HG03439 (cell line): Measurements from ENCODE around the gene KRTAP10-2.
"Not testable (repeated sequence)": the region's sequence is repeated elsewhere in the genome, so short reads cannot be mapped to it uniquely, and the experiment has no call there.

Experiments
- ATAC-seq: cut with Tn5 transposase; IDR thresholded peaks from one replicate; pipeline ENCODE4 v1.9.1; 2021; ENCODE audit warnings: mild to moderate bottlenecking, moderate library complexity; ENCODE audit not compliant: unreplicated experiment

KRTAP10-2 gene

DNA sequence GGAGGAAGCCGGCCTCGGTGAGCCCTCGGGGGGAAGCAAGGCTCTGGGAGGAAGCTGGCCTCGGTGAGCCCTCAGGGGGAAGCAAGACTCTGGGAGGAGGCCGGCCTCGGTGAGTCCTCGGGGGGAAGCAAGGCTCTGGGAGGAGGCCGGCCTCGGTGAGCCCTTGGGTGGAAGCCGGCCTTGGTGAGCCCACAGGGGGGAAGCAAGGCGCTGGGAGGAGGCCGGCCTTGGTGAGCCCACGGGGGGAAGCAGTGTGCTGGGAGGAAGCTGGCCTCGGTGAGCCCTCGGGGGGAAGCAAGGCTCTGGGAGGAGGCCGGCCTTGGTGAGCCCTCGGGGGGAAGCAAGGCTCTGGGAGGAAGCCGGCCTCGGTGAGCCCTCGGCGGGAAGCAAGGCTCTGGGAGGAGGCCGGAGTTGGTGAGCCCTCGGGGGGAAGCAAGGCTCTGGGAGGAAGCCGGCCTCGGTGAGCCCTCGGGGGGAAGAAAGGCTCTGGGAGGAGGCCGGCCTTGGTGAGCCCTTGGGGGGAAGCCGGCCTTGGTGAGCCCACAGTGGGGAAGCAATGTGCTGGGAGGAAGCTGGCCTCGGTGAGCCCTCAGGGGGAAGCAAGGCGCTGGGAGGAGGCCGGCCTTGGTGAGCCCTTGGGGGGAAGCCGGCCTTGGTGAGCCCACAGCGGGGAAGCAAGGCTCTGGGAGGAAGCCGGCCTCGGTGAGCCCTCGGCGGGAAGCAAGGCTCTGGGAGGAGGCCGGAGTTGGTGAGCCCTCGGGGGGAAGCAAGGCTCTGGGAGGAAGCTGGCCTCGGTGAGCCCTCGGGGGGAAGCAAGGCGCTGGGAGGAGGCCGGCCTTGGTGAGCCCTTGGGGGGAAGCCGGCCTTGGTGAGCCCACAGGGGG, 48.1 kb downstream of the KRTAP10-2 start:
- not testable (repeated sequence) for ATAC-seq

DNA sequence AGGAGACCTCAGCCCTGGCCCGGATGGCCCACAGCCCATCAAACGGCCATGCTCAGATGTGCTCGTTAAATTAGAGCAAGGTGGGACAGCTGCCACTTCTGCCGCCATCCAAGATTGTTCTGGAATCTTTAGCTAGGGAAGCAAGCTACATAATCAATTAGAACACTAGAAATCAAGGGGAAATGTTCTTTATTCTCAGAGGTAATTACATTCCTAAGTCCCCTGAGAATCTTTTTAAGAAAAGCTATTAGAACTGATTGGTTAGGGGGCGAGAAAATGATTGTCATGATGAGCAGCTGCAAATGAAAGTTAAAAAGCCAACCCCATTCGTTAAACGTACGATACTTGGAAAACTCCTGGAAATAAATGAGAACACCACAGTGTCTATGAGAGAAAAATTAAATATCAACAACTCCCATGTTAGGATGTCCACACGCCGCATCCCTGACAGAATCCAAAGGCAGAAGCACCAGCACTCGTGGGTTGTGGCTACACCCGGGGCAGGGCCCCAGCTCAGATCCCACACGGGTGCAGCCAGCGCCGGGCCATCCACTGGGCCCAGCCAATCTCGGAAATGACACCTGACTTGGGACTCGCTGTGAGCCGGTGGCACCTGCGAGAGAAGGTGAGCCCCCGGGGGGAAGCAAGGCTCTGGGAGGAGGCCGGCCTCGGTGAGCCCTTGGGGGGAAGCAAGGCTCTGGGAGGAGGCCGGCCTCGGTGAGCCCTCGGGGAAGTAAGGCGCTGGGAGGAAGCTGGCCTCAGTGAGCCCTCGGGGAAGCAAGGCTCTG, 48.9 kb downstream of the KRTAP10-2 start:
- ATAC-seq, result no peak
